ENCODE data around the gene NLRC5.

DNA sequence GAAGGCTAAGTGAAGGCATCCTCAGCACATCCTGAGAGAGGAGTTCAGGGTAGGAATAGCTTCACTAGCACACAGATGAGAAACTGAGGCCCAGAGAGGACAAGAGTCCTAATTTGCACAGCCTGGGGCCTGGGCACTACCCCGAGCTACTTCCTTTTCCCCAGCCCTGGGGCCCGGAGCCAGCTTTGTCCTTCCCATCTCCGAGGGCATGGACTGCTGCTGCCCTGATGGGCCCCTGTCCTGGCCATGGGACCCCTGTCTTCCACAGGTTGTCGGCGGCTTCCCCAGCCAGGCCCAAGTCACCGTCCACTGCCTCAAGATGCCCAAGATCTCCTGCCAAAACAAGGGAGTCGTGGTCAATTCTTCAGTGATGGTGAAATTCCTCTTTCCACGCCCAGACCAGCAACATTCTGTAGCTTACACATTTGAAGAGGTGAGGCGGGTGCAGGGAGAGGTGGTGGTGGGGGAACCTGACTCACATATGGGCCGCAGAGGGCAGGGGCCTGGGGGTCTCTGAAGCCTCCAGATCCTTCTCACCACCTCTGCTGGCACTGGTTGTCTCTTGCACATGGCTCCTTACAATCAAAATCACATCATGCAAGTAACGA is 11.4 kb upstream of the NLRC5 start:
- TF ChIP-seq, protein P1, sequence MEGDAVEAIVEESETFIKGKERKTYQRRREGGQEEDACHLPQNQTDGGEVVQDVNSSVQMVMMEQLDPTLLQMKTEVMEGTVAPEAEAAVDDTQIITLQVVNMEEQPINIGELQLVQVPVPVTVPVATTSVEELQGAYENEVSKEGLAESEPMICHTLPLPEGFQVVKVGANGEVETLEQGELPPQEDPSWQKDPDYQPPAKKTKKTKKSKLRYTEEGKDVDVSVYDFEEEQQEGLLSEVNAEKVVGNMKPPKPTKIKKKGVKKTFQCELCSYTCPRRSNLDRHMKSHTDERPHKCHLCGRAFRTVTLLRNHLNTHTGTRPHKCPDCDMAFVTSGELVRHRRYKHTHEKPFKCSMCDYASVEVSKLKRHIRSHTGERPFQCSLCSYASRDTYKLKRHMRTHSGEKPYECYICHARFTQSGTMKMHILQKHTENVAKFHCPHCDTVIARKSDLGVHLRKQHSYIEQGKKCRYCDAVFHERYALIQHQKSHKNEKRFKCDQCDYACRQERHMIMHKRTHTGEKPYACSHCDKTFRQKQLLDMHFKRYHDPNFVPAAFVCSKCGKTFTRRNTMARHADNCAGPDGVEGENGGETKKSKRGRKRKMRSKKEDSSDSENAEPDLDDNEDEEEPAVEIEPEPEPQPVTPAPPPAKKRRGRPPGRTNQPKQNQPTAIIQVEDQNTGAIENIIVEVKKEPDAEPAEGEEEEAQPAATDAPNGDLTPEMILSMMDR (IDR thresholded peaks at IDR 0.05; ENCODE audit: insufficient read depth, low read depth, low read length), result no peak
- no peak for TF ChIP-seq EZH2 (IDR thresholded peaks at IDR 0.05; ENCODE audit: insufficient read depth, low read length)
